Ascending aorta (tissue), 2 donors: Measurements from ENCODE around the gene UGT1A5. TPM values are rescaled to one million over a fixed set of nuclear protein-coding genes. Genes with fewer than 3 reads are reported as not detected.

Experiments used
- DNase-seq, 2 donors: peaks; one replicate each; pipeline ENCODE4 v3.0.0-alpha.2; 2019; ENCODE audit warnings: low spot score in 2 of 2
- H3K27ac ChIP-seq, 2 donors: fragments of 200-600 bp; sonication (generic); one replicate each; pipeline ENCODE4 v1.5.1; 2016 to 2017; ENCODE audit warnings: mild to moderate bottlenecking in 1 of 2
- H3K27me3 ChIP-seq: fragments of 200-600 bp; sonication (generic); one replicate; pipeline ENCODE4 v1.5.1; 2017
- H3K36me3 ChIP-seq, 2 donors: fragments of 200-600 bp; sonication (generic); one replicate each; pipeline ENCODE4 v1.5.1; 2016
- H3K4me1 ChIP-seq, 2 donors: fragments of 200-600 bp; sonication (generic); one replicate each; pipeline ENCODE4 v1.5.1; 2016 to 2017; ENCODE audit warnings: mild to moderate bottlenecking in 1 of 2
- H3K4me3 ChIP-seq, 2 donors: fragments of 200-600 bp; sonication (generic); one replicate each; pipeline ENCODE4 v1.5.1; 2016 to 2017; ENCODE audit warnings: mild to moderate bottlenecking in 1 of 2
- H3K9me3 ChIP-seq, 2 donors: fragments of 200-600 bp; sonication (generic); one replicate each; pipeline ENCODE4 v1.5.1; 2016
- CTCF ChIP-seq, 3 experiments: fragments of 200-600 bp in 2 of 3; fragments of 450-650 bp in 1 of 3; sonication (generic) in 2 of 3; IDR thresholded peaks; one replicate each; pipeline ENCODE4 v1.5.1; 2016 to 2019; ENCODE audit warnings: antibody characterized with exemption in 3 of 3, mild to moderate bottlenecking in 1 of 3, moderate library complexity in 1 of 3
- intact Hi-C: fragments of 100-400 bp; cut with DNase I; formaldehyde crosslinking; loops from one replicate; pipeline ENCODE4 v1.15.1; 2023
- total RNA-seq: library from RNA; depleted of rRNA; stranded (reverse); fragments of >200 nt; gene quantifications from one replicate; pipeline ENCODE4 v1.1.0, GENCODE V29; 2016

UGT1A5 gene
- total RNA-seq, 1 donor from 2014 or later, result not detected

GRCh38 chr2:233810385-233810784 is 97.7 kb downstream of the UGT1A5 start:
- no peak for DNase-seq
- H3K4me1 ChIP-seq, result no peaks in the 10 kb centered on the region
- no peak for TF ChIP-seq CTCF (IDR thresholded peaks at IDR 0.05)

GRCh38 chr2:233811087-233811486 is 98.4 kb downstream of the UGT1A5 start:
- no peak overlapping the region for H3K4me3 ChIP-seq
- no peak for TF ChIP-seq CTCF (IDR thresholded peaks at IDR 0.05)
- H3K27me3 ChIP-seq, result no peaks in the 10 kb centered on the region
- no peak overlapping the region for H3K27ac ChIP-seq
- H3K4me1 ChIP-seq, result no peaks in the 10 kb centered on the region
- H3K36me3 ChIP-seq, result no peaks in the 10 kb centered on the region
- DNase-seq, result no peak
- H3K9me3 ChIP-seq, result no peaks in the 10 kb centered on the region
- intact Hi-C loops, result no loop called here

More at GRCh38 chr2:233810385-233810784, 97.7 kb downstream of the UGT1A5 start:
- intact Hi-C loops, result no loop called here
- no peak overlapping the region for H3K27ac ChIP-seq
- H3K4me3 ChIP-seq, result no peak overlapping the region
- H3K36me3 ChIP-seq, result no peaks in the 10 kb centered on the region
- no peaks in the 10 kb centered on the region for H3K9me3 ChIP-seq
- H3K27me3 ChIP-seq, result no peaks in the 10 kb centered on the region

GRCh38 chr2:233811732-233812131 is 99.0 kb downstream of the UGT1A5 start:
- Histone ChIP-seq H3K36me3 (no peaks in the 10 kb centered on the region), H3K27me3 (no peaks in the 10 kb centered on the region), H3K4me1 (no peaks in the 10 kb centered on the region), H3K4me3 (no peak overlapping the region), H3K27ac (no peak overlapping the region), H3K9me3 (no peaks in the 10 kb centered on the region)
- intact Hi-C loops, result no loop called here
- no peak for DNase-seq
- TF ChIP-seq CTCF (IDR thresholded peaks at IDR 0.05), result no peak

GRCh38 chr2:233813236-233814055 is 100.7 kb downstream of the UGT1A5 start:
- intact Hi-C loops, result no loop called here
- Histone ChIP-seq H3K4me3 (no peak overlapping the region), H3K36me3 (no peaks in the 10 kb centered on the region), H3K27me3 (no peaks in the 10 kb centered on the region), H3K9me3 (no peaks in the 10 kb centered on the region), H3K27ac (no peak overlapping the region), H3K4me1 (no peaks in the 10 kb centered on the region)
- no peak for TF ChIP-seq CTCF (IDR thresholded peaks at IDR 0.05)
- DNase-seq, result peak in 1 of 2 donors; percentile 41

- no peak for TF ChIP-seq CTCF (IDR thresholded peaks at IDR 0.05)
- H3K27me3 ChIP-seq, result no peaks in the 10 kb centered on the region
- no peak overlapping the region for H3K27ac ChIP-seq
- intact Hi-C loops, result no loop called here
- no peaks in the 10 kb centered on the region for H3K36me3 ChIP-seq
- H3K4me1 ChIP-seq, result no peaks in the 10 kb centered on the region
- DNase-seq, result no peak
- H3K4me3 ChIP-seq, result no peak overlapping the region
- no peaks in the 10 kb centered on the region for H3K9me3 ChIP-seq
Measured at GRCh38 chr2:233814056-233814835, 101.5 kb downstream of the UGT1A5 start.
